Endodermal cell (in vitro differentiated cells): Measurements from ENCODE around the gene RMC1. TPM values are rescaled to one million over a fixed set of nuclear protein-coding genes. Genes with fewer than 3 reads are reported as not detected.

ENCODE experiments used
- DNase-seq: peaks from one replicate; pipeline ENCODE4 v3.0.0-alpha.2; 2017
- H3K27ac ChIP-seq: 2 replicates; pipeline ENCODE4 v1.5.1; 2013; ENCODE audit warnings: mild to moderate bottlenecking, low read depth, low read length, moderate library complexity
- H3K27me3 ChIP-seq: 2 replicates; pipeline ENCODE4 v1.6.1; 2013; ENCODE audit warnings: mild to moderate bottlenecking, low read length, moderate library complexity; ENCODE audit not compliant: insufficient read depth, control insufficient read depth, poor library complexity, severe bottlenecking
- H3K36me3 ChIP-seq: 2 replicates; pipeline ENCODE4 v1.7.0; 2013; ENCODE audit warnings: mild to moderate bottlenecking, low read length, moderate library complexity; ENCODE audit not compliant: control insufficient read depth, insufficient read depth
- H3K4me1 ChIP-seq: one replicate; pipeline ENCODE4 v1.7.0; 2013; ENCODE audit warnings: low read length; ENCODE audit not compliant: control insufficient read depth, insufficient read depth
- H3K4me3 ChIP-seq: 2 replicates; pipeline ENCODE4 v1.5.1; 2013; ENCODE audit warnings: mild to moderate bottlenecking, low read length, moderate library complexity
- H3K9ac ChIP-seq: 2 replicates; pipeline ENCODE4 v1.6.1; 2013; ENCODE audit warnings: mild to moderate bottlenecking, low read length, moderate library complexity; ENCODE audit not compliant: poor library complexity, severe bottlenecking; ENCODE audit errors: extremely low read depth
- H3K9me3 ChIP-seq: 2 replicates; pipeline ENCODE4 v1.6.1; 2013; ENCODE audit warnings: mild to moderate bottlenecking, low read length, moderate library complexity; ENCODE audit not compliant: control insufficient read depth
- H3K27ac Mint-ChIP-seq: 2 replicates; pipeline ENCODE4 v1.8.0; 2020; ENCODE audit warnings: mixed read lengths
- H3K27me3 Mint-ChIP-seq: 2 replicates; pipeline ENCODE4 v1.8.0; 2021; ENCODE audit warnings: mild to moderate bottlenecking, mixed read lengths; ENCODE audit not compliant: insufficient read depth
- H3K36me3 Mint-ChIP-seq: 2 replicates; pipeline ENCODE4 v1.8.0; 2020; ENCODE audit warnings: low read depth, mixed read lengths
- H3K4me1 Mint-ChIP-seq: 2 replicates; pipeline ENCODE4 v1.8.0; 2020; ENCODE audit warnings: mixed read lengths
- H3K4me3 Mint-ChIP-seq: 2 replicates; pipeline ENCODE4 v1.8.0; 2020; ENCODE audit warnings: mild to moderate bottlenecking, moderate library complexity, mixed read lengths
- H3K9me3 Mint-ChIP-seq: 2 replicates; pipeline ENCODE4 v1.8.0; 2020; ENCODE audit warnings: mild to moderate bottlenecking, mixed read lengths
- WGBS, 2 experiments: methylation state at CpG; one replicate each; pipeline versions ENCODE4 v1.1.5 to v1.1.7; 2013; ENCODE audit warnings: missing lambda C conversion rate in 2 of 2, mixed read lengths in 1 of 2; ENCODE audit not compliant: insufficient coverage in 1 of 2, insufficient read length in 1 of 2; 5-methylcytosine and 5-hydroxymethylcytosine counted together
- total RNA-seq, 2 donors: library from RNA; stranded (reverse); fragmentation: NEBNext Ultra II Directional in 1 of 2; extraction: Animal tissue kit (Norgen Biotek cat#: 25700) in 1 of 2; gene quantifications; 2 replicates in 1 of 2; 3 replicates in 1 of 2; pipeline ENCODE4 v1.2.1, GENCODE V29; 2021
- TF ChIP-seq, protein P1 (sequence below): fragments of 200-600 bp; sonication (generic); conservative IDR thresholded peaks from 2 replicates; pipeline ENCODE4 v1.5.0; 2021; ENCODE audit warnings: antibody characterized with exemption, mild to moderate bottlenecking

The RMC1 gene
- total RNA-seq, 2 donors from 2014 or later = 18.3 to 19.1 TPM

DNA sequence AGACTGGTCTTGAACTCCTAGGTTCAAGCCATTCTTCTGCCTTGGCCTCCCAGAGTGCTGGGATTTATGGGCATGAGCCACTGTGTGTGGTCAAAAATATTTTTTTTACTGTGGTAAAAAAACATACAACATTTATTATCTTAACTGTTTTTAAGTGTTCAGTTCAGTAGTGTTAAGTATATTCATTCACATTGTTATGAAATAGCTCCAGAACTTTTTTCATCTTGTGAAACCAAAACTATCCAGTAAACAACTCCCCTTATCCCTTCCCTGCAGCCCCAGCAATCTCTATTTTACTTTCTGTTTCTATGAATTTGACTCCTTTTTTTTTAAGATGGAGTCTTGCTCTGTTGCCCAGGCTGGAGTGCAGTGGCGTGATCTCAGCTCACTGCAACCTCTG is 9.3 kb downstream of the RMC1 start:
- no peak overlapping the region for H3K4me3 Mint-ChIP-seq
- no peak overlapping the region for H3K9ac ChIP-seq
- H3K9me3 ChIP-seq = peaks cover 4% of the 10 kb centered on the region
- peaks cover 2% of the 10 kb centered on the region for H3K9me3 Mint-ChIP-seq
- H3K36me3 Mint-ChIP-seq = peaks cover 47% of the 10 kb centered on the region
- peaks cover 43% of the 10 kb centered on the region for H3K36me3 ChIP-seq
- H3K27ac Mint-ChIP-seq = no peak overlapping the region
- 100% methylated on average over 1 of the region's 1 CpG; no CpG with 5 or more reads in 1 of the 2 experiments for WGBS, 2 experiments
- no peaks in the 10 kb centered on the region for H3K27me3 Mint-ChIP-seq
- no peak overlapping the region for H3K4me3 ChIP-seq
- peaks cover 10% of the 10 kb centered on the region for H3K4me1 Mint-ChIP-seq
- DNase-seq = no peak
- TF ChIP-seq, protein P1, sequence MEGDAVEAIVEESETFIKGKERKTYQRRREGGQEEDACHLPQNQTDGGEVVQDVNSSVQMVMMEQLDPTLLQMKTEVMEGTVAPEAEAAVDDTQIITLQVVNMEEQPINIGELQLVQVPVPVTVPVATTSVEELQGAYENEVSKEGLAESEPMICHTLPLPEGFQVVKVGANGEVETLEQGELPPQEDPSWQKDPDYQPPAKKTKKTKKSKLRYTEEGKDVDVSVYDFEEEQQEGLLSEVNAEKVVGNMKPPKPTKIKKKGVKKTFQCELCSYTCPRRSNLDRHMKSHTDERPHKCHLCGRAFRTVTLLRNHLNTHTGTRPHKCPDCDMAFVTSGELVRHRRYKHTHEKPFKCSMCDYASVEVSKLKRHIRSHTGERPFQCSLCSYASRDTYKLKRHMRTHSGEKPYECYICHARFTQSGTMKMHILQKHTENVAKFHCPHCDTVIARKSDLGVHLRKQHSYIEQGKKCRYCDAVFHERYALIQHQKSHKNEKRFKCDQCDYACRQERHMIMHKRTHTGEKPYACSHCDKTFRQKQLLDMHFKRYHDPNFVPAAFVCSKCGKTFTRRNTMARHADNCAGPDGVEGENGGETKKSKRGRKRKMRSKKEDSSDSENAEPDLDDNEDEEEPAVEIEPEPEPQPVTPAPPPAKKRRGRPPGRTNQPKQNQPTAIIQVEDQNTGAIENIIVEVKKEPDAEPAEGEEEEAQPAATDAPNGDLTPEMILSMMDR = no peak
- no peaks in the 10 kb centered on the region for H3K27me3 ChIP-seq
- no peaks in the 10 kb centered on the region for H3K4me1 ChIP-seq
- no peak overlapping the region for H3K27ac ChIP-seq

DNA sequence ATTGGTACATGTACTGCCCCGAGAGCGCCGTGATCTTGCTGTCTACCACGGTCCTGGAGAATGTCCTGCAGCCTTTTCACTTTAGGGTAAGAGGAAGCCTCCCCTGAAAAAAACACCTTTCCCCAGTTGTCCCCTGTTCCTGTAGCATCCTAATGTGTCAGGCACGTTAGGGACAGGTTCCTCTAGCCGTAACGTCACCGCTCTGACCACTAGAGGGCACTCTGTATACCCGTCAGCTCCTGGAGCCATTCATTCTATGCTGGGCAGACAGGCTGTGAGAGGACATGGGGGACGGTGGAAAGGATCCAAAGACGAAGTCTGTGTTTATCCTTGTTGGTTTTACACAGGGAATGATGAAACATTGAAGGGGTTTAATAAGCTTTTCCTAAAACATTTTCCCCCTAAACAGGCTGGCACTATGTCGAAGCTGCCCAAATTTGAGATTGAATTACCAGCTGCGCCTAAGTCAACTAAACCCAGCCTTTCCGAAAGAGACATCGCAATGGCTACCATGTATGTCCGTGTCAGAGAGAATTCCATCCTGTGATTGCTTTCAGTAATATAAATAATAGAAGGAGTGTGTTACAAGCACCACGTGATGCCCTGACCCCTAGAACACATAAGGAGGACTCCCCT is 12.7 kb downstream of the RMC1 start:
- H3K27ac ChIP-seq = no peak overlapping the region
- H3K36me3 ChIP-seq = peaks cover 54% of the 10 kb centered on the region
- H3K9ac ChIP-seq = no peak overlapping the region
- no peaks in the 10 kb centered on the region for H3K9me3 ChIP-seq
- TF ChIP-seq, protein P1 = peak; percentile 96
- 54 to 59% methylated on average over 14 to 17 of the region's 17 CpGs for WGBS, 2 experiments
- H3K4me3 ChIP-seq = no peak overlapping the region
- Mint-ChIP-seq H3K4me1 (no peaks in the 10 kb centered on the region), H3K4me3 (no peak overlapping the region), H3K9me3 (no peaks in the 10 kb centered on the region), H3K27me3 (no peaks in the 10 kb centered on the region), H3K27ac (no peak overlapping the region), H3K36me3 (peaks cover 59% of the 10 kb centered on the region)
- no peaks in the 10 kb centered on the region for H3K27me3 ChIP-seq
- peak; percentile 93 for DNase-seq
- H3K4me1 ChIP-seq = no peaks in the 10 kb centered on the region

DNA sequence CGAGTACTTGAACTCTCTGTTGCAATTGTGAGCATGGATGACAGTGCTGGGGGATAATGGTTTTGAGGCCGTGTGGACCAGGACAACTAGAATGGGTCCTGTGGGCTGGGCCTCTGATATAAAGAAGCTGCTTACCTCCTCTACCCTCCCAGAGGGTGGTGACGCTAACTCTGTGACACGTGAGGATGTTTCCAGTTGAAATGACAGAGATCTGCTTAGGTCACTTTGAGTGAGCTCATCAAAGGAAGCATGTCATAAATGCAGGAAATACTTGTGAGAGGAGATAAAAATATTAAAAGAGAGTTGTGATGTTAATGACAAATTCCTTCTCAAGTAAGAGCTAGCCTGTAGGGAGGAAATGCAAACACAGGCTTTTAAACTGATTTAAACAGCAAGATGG is 16.4 kb downstream of the RMC1 start:
- no peaks in the 10 kb centered on the region for H3K9me3 Mint-ChIP-seq
- H3K27me3 ChIP-seq = no peaks in the 10 kb centered on the region
- 87 to 100% methylated on average over 2 to 4 of the region's 4 CpGs for WGBS, 2 experiments
- no peaks in the 10 kb centered on the region for H3K27me3 Mint-ChIP-seq
- no peaks in the 10 kb centered on the region for H3K4me1 ChIP-seq
- H3K36me3 ChIP-seq = peaks cover 72% of the 10 kb centered on the region
- H3K9me3 ChIP-seq = no peaks in the 10 kb centered on the region
- peaks cover 72% of the 10 kb centered on the region for H3K36me3 Mint-ChIP-seq
- no peak overlapping the region for H3K9ac ChIP-seq
- no peak overlapping the region for H3K4me3 Mint-ChIP-seq
- no peak overlapping the region for H3K4me3 ChIP-seq
- TF ChIP-seq, protein P1 = no peak
- H3K27ac Mint-ChIP-seq = no peak overlapping the region
- H3K4me1 Mint-ChIP-seq = no peaks in the 10 kb centered on the region
- H3K27ac ChIP-seq = no peak overlapping the region
- DNase-seq = no peak
